Measurements from ENCODE around the gene ABAT.
A peak's percentile ranks its signal among the peaks of the same experiment; 100 is the strongest.

The ABAT gene

GRCh38 chr16:8630255-8630953 is 44.0 kb upstream of the ABAT start:
- TF ChIP-seq FOXM1 (IDR thresholded peaks at IDR 0.05; ENCODE audit: borderline replicate concordance) (no peak), PKNOX1 (IDR thresholded peaks at IDR 0.05) (no peak), CTBP1 (IDR thresholded peaks at IDR 0.05; ENCODE audit: borderline replicate concordance) (no peak), L3MBTL2 (conservative IDR thresholded peaks at IDR 0.05) (no peak), HDGF (IDR thresholded peaks at IDR 0.05; ENCODE audit: borderline replicate concordance) (no peak), FOXK2 (IDR thresholded peaks at IDR 0.05) (no peak), LEF1 (IDR thresholded peaks at IDR 0.05; ENCODE audit: borderline replicate concordance) (no peak), TARDBP (IDR thresholded peaks at IDR 0.05) (no peak), ELF4 (IDR thresholded peaks at IDR 0.05) (no peak), BHLHE40 (IDR thresholded peaks at IDR 0.05; ENCODE audit: borderline replicate concordance) (no peak), NFRKB (IDR thresholded peaks at IDR 0.05) (no peak)
- DNase-seq (ENCODE audit: extremely low spot score): no peak
- CTCF ChIA-PET: no interaction called here
- POLR2A ChIA-PET: interaction anchor here (1.1 kb wide), 1 partner anchor 9 kb away, joined by 3 read pairs; no protein-coding TSS in a partner anchor

- TF ChIP-seq TARDBP (IDR thresholded peaks at IDR 0.05) (no peak), ZNF384 (IDR thresholded peaks at IDR 0.05) (no peak), NFRKB (IDR thresholded peaks at IDR 0.05) (no peak), FOXK2 (IDR thresholded peaks at IDR 0.05) (no peak), FOXM1 (IDR thresholded peaks at IDR 0.05; ENCODE audit: borderline replicate concordance) (no peak)
- POLR2A ChIA-PET: no interaction called here
- DNase-seq (ENCODE audit: extremely low spot score): no peak
- CTCF ChIA-PET: no interaction called here
Observed at GRCh38 chr16:8631373-8631772, 43.0 kb upstream of the ABAT start.

- DNase-seq (ENCODE audit: extremely low spot score): no peak
- TF ChIP-seq HDGF (IDR thresholded peaks at IDR 0.05; ENCODE audit: borderline replicate concordance) (no peak), PKNOX1 (IDR thresholded peaks at IDR 0.05) (no peak), FOXA1 (IDR thresholded peaks at IDR 0.05) (no peak), FOXM1 (IDR thresholded peaks at IDR 0.05; ENCODE audit: borderline replicate concordance) (no peak), L3MBTL2 (conservative IDR thresholded peaks at IDR 0.05) (no peak), ZNF384 (IDR thresholded peaks at IDR 0.05) (no peak), LEF1 (IDR thresholded peaks at IDR 0.05; ENCODE audit: borderline replicate concordance) (no peak), SUZ12 (IDR thresholded peaks at IDR 0.05) (no peak), CTBP1 (IDR thresholded peaks at IDR 0.05; ENCODE audit: borderline replicate concordance) (no peak), SP1 (IDR thresholded peaks at IDR 0.05) (no peak), NFRKB (IDR thresholded peaks at IDR 0.05) (no peak), ELF4 (IDR thresholded peaks at IDR 0.05) (no peak), FOXK2 (IDR thresholded peaks at IDR 0.05) (no peak), ARNT (IDR thresholded peaks at IDR 0.05) (no peak), BHLHE40 (IDR thresholded peaks at IDR 0.05; ENCODE audit: borderline replicate concordance) (no peak), TARDBP (IDR thresholded peaks at IDR 0.05) (no peak)
- ChIA-PET POLR2A (no interaction called here), CTCF (no interaction called here)
Observed at GRCh38 chr16:8631818-8632465, 42.5 kb upstream of the ABAT start.

GRCh38 chr16:8632675-8633182 is 41.7 kb upstream of the ABAT start:
- no peak for TF ChIP-seq FOXA1 (IDR thresholded peaks at IDR 0.05)
- TF ChIP-seq FOXM1 (IDR thresholded peaks at IDR 0.05; ENCODE audit: borderline replicate concordance): no peak
- TF ChIP-seq BHLHE40 (IDR thresholded peaks at IDR 0.05; ENCODE audit: borderline replicate concordance): no peak
- no peak for TF ChIP-seq L3MBTL2 (conservative IDR thresholded peaks at IDR 0.05)
- TF ChIP-seq ARNT (IDR thresholded peaks at IDR 0.05): no peak
- TF ChIP-seq ELF4 (IDR thresholded peaks at IDR 0.05): no peak
- POLR2A ChIA-PET: no interaction called here
- CTCF ChIA-PET: no interaction called here
- DNase-seq (ENCODE audit: extremely low spot score): no peak

- TF ChIP-seq SUZ12 (IDR thresholded peaks at IDR 0.05): no peak
- no peak for TF ChIP-seq BHLHE40 (IDR thresholded peaks at IDR 0.05; ENCODE audit: borderline replicate concordance)
- no peak for TF ChIP-seq ARNT (IDR thresholded peaks at IDR 0.05)
- no peak for TF ChIP-seq CTBP1 (IDR thresholded peaks at IDR 0.05; ENCODE audit: borderline replicate concordance)
- TF ChIP-seq ELF4 (IDR thresholded peaks at IDR 0.05): no peak
- no peak for TF ChIP-seq HDGF (IDR thresholded peaks at IDR 0.05; ENCODE audit: borderline replicate concordance)
- TF ChIP-seq LEF1 (IDR thresholded peaks at IDR 0.05; ENCODE audit: borderline replicate concordance): no peak
- TF ChIP-seq FOXK2 (IDR thresholded peaks at IDR 0.05): no peak
- TF ChIP-seq ZNF384 (IDR thresholded peaks at IDR 0.05): no peak
- no peak for TF ChIP-seq FOXA1 (IDR thresholded peaks at IDR 0.05)
- TF ChIP-seq PKNOX1 (IDR thresholded peaks at IDR 0.05): no peak
- no peak for TF ChIP-seq SP1 (IDR thresholded peaks at IDR 0.05)
- no peak for TF ChIP-seq L3MBTL2 (conservative IDR thresholded peaks at IDR 0.05)
- CTCF ChIA-PET: interaction anchor here (1.0 to 1.3 kb wide), 2 partner anchors 9 to 16 kb away, joined by 3 to 7 read pairs; no protein-coding TSS in a partner anchor
- peak; percentile 50 for DNase-seq (ENCODE audit: extremely low spot score)
- POLR2A ChIA-PET: interaction anchor here (1.0 kb wide), 1 partner anchor 13 kb away, joined by 3 read pairs; the partner anchor contains the start of gene METTL22
Observed at GRCh38 chr16:8634991-8635736, 39.3 kb upstream of the ABAT start.

Measured in HEK293T (cell line).